Small intestine (tissue), 7 donors: ENCODE data around the gene PCOLCE2. TPM values are rescaled to one million over a fixed set of nuclear protein-coding genes. Genes with fewer than 3 reads are reported as not detected.

Experiments used
- DNase-seq, 2 donors: peaks; one replicate each; pipeline versions ENCODE4 v3.0.0 to v3.0.0-alpha.2; 2013
- FAIRE-seq: peaks from 2 replicates; lab custom pipeline; 2012; peaks lifted over from hg19 to GRCh38; lab: Jason Lieb, UNC
- H3K27ac ChIP-seq, 3 donors: one replicate each; pipeline ENCODE4 v1.5.1; 2013; ENCODE audit warnings: low read length in 2 of 3, mild to moderate bottlenecking in 2 of 3, control low read depth in 1 of 3, inconsistent platforms in 1 of 3, low read depth in 1 of 3, moderate library complexity in 1 of 3
- H3K27me3 ChIP-seq, 3 donors: one replicate each; pipeline ENCODE4 v1.6.1; 2013; ENCODE audit warnings: low read length in 3 of 3, inconsistent platforms in 1 of 3; ENCODE audit not compliant: control insufficient read depth in 3 of 3, insufficient read depth in 3 of 3
- H3K36me3 ChIP-seq, 3 donors: one replicate each; pipeline ENCODE4 v1.6.1; 2013; ENCODE audit warnings: low read length in 3 of 3, inconsistent platforms in 1 of 3, low read depth in 1 of 3, mild to moderate bottlenecking in 1 of 3, moderate library complexity in 1 of 3; ENCODE audit not compliant: control insufficient read depth in 3 of 3, insufficient read depth in 2 of 3
- H3K4me1 ChIP-seq, 3 donors: one replicate each; pipeline ENCODE4 v1.6.1; 2013; ENCODE audit warnings: low read length in 2 of 3, inconsistent platforms in 1 of 3, low read depth in 1 of 3, mild to moderate bottlenecking in 1 of 3, moderate library complexity in 1 of 3; ENCODE audit not compliant: control insufficient read depth in 3 of 3, insufficient read depth in 2 of 3
- H3K4me3 ChIP-seq, 3 donors: one replicate each; pipeline ENCODE4 v1.5.1; 2013; ENCODE audit warnings: low read length in 3 of 3, control low read depth in 1 of 3, inconsistent platforms in 1 of 3, low read depth in 1 of 3, mild to moderate bottlenecking in 1 of 3, moderate library complexity in 1 of 3
- H3K9me3 ChIP-seq, 2 donors: one replicate each; pipeline ENCODE4 v1.6.1; 2013; ENCODE audit warnings: low read depth in 1 of 2, low read length in 1 of 2; ENCODE audit not compliant: control insufficient read depth in 2 of 2, insufficient read depth in 1 of 2
- WGBS, 3 donors: extraction: QIAGEN DNeasy Blood & Tissue Kit; methylation state at CpG; one replicate each; pipeline ENCODE4 v1.1.7; 2013; 5-methylcytosine and 5-hydroxymethylcytosine counted together
- polyA plus RNA-seq, 4 donors: library from polyadenylated mRNA; stranded (reverse) in 3 of 4; unstranded in 1 of 4; fragments of 200-250 nt in 3 of 4; fragments of 120-200 nt in 1 of 4; gene quantifications; one replicate each; pipeline versions ENCODE4 v1.2.1 to v1.2.3, GENCODE V29; 2013
- donor health status: healthy with polysubstance abuse.
- donor health status: control.
- donor health status: control.
- donor health status: Bipolar disorder and iron deficiency.
- donor health status: healthy.

PCOLCE2 gene
- polyA plus RNA-seq, 4 donors, result 0.37 to 6.1 (median 2.2) TPM; not detected in 1

DNA sequence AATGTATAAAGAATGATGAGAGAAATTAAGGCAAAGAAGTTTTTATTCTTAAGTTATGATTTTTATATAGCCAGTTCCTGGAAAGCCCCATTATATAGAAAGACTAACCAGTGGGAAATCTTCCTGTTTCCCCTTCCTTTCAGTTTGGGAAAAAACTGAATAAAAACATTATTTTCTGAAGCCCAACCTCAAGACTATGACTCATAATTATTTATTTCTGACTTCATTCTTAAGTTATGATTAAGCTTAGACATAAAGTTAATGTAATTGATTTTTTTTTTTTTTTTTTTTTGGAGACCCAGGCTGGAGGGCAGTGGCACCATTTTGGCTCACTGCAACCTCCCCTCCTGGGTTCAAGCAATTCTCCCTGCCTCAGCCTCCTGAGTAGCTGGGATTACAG is 109.3 kb downstream of the PCOLCE2 start:
- Histone ChIP-seq H3K4me3 (no peak overlapping the region), H3K4me1 (no peaks in the 10 kb centered on the region), H3K27me3 (peaks cover 0 to 4% (median 0%) of the 10 kb centered on the region in 3 donors), H3K9me3 (peaks cover 0 to 3% of the 10 kb centered on the region in 2 donors), H3K27ac (no peak overlapping the region), H3K36me3 (no peaks in the 10 kb centered on the region)
- FAIRE-seq (no peak), DNase-seq (no peak)

DNA sequence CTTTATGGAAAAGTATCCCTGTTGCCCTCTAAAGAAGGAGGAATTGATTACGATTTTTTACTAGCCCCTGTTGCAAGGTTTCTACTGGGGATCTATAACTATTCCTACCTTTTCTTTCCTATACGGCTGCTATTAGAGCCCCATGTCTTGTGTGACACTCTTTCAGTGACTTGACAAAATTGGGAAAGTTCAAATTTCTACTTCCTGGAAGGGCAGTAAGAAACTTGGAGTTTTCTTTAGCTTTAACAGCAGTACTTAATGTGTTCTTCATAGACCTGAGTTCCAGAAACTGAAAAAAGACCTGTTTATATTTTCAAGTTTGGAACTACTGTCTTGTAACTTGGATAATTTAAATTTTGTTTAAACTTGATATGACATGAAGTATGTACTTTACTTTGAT is 110.3 kb downstream of the PCOLCE2 start:
- FAIRE-seq (no peak), DNase-seq (no peak)
- Histone ChIP-seq H3K9me3 (peaks cover 0 to 3% of the 10 kb centered on the region in 2 donors), H3K27ac (no peak overlapping the region), H3K27me3 (peaks cover 0 to 4% (median 0%) of the 10 kb centered on the region in 3 donors), H3K36me3 (no peaks in the 10 kb centered on the region), H3K4me3 (no peak overlapping the region), H3K4me1 (no peaks in the 10 kb centered on the region)
- 83 to 90% (median 90%) methylated on average over 2 of the region's 2 CpGs for WGBS, 3 donors

DNA sequence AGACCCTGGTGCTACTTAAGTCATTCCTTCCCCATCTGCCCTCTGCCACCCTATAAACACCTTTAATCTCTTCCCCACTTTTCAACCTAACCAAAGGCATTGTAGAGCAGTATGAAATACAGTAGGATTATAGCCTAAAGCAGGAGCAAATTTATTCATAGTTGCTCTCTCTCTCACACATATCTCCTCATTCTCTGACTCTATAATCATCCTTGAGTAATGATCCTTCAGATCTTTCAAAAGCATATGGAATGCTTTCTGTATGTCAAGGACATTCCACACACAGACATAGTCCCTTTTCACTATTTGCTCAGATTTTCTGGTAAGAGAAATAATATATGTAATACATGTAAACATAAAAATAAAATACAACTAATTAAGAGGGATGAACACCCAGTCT is 111.0 kb downstream of the PCOLCE2 start:
- Histone ChIP-seq H3K4me3 (no peak overlapping the region), H3K9me3 (peaks cover 0 to 3% of the 10 kb centered on the region in 2 donors), H3K27me3 (peaks cover 0 to 4% (median 0%) of the 10 kb centered on the region in 3 donors), H3K27ac (no peak overlapping the region), H3K36me3 (no peaks in the 10 kb centered on the region), H3K4me1 (no peaks in the 10 kb centered on the region)
- no peak for DNase-seq
- FAIRE-seq, result no peak

DNA sequence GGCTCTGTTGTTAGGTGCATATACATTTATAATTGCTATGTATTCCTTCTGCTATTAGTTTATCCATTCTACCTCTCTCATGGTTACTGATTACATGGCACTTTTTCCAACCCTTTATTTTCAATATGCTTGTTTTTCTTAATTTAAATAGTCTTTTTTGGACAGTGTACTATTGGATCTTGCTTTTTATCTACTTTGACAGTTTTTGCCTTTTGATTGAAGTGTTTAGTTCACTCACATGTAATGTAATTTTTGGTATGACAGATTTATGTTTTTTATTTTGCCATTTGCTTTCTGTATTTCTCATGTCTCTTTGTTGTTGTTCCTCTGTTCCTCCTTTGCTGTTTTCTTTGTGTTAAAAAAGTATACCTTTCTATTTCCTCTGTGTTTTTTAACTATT is 120.5 kb downstream of the PCOLCE2 start:
- FAIRE-seq, result peak; percentile 71
- H3K27me3 ChIP-seq, result no peaks in the 10 kb centered on the region

More for the DNA sequence above, 120.5 kb downstream of the PCOLCE2 start:
- Histone ChIP-seq H3K36me3 (no peaks in the 10 kb centered on the region), H3K4me1 (no peaks in the 10 kb centered on the region), H3K27ac (no peak overlapping the region), H3K9me3 (peaks cover 0 to 4% of the 10 kb centered on the region in 2 donors), H3K4me3 (no peak overlapping the region)
- DNase-seq, result no peak

Other genes with a start within 250 kb of the PCOLCE2 start
- gene TRPC1, start 165.0 kb downstream of the PCOLCE2 start, polyA plus RNA-seq, result 1 to 10 TPM in 2 of 4 donors, under 1 TPM in 2; 0.22 to 4.1 (median 1.1) TPM
- gene PAQR9, start 74.6 kb upstream of the PCOLCE2 start, polyA plus RNA-seq, result not detected
- 10 to 100 TPM; 20.0 to 92.0 (median 29.2) TPM for gene U2SURP, start 112.5 kb upstream of the PCOLCE2 start, polyA plus RNA-seq
- gene CHST2, start 230.7 kb upstream of the PCOLCE2 start, polyA plus RNA-seq, result 1 to 10 TPM in 2 of 4 donors, under 1 TPM in 1, not detected in 1; 0.81 to 3.4 (median 2.2) TPM